ENCODE results near the gene MMEL1. TPM values are rescaled to one million over a fixed set of nuclear protein-coding genes. Genes with fewer than 3 reads are reported as not detected.
A peak's percentile ranks its signal among the peaks of the same experiment; 100 is the strongest.
"Not testable (repeated sequence)": the region's sequence is repeated elsewhere in the genome, so short reads cannot be mapped to it uniquely, and the experiment has no call there.

Gene MMEL1
- polyA plus RNA-seq, 10 donors = 0.13 to 0.81 (median 0.49) TPM

DNA sequence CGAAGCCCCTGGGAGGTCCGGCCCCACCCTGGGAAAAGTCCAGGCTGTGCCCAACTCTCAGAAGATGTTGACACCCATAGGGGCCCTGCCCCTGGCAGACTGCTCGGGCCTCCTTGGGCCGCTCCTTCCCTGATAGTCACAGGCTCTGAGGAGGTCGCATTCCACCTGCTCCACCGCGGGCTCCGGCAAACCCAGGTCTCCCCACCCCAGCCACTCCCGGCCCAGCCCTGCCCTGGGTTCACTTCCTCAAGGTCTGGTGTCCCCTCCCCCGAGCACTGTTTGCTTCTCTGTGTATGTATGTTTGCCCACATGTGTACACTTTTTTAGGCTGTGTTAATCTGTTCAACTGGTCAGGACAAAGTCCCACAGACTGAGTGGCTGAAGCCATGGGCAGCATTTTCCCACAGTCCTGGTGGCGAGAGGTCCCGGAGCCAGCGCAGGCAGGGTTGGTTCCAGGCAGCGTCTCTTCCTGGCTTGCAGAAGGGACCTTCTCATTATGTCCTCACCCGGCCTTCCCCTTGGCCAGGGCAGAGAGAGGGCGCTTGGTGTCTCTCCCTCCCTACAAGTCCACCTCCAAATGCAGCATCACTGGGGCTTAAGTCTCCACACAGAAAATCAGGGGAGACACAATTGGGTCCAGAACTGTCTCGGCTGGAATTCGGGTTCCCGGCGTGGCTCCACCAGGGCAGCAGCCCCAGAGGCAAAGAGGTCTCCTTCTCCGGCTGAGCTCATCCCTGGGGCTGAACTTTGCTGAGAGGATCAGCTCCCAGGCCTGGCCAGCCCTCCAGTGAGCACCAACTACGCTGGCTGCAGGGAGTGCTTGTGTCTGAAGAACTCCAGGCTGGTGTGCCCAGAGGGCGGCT, 56.8 kb downstream of the MMEL1 start:
- DNase-seq = no peak

DNA sequence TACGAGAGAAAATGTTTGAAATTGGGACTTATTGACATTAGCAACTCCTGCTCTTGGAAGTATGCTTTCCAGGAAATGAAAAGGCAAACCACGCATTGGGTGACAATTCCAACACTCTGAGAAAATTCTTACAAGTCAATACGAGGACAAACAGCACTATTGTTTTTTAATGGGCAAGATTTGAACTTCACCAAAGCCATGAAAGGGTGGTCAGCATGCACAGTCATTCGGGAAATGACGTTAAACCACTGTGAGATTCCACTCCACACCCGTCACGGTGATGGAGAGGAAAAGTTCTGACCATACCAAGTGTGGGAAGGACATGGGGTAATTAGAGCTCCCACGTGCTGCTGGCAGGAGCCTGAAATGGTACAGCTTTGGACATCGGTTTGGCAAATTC, 58.5 kb downstream of the MMEL1 start:
- no peak for DNase-seq

DNA sequence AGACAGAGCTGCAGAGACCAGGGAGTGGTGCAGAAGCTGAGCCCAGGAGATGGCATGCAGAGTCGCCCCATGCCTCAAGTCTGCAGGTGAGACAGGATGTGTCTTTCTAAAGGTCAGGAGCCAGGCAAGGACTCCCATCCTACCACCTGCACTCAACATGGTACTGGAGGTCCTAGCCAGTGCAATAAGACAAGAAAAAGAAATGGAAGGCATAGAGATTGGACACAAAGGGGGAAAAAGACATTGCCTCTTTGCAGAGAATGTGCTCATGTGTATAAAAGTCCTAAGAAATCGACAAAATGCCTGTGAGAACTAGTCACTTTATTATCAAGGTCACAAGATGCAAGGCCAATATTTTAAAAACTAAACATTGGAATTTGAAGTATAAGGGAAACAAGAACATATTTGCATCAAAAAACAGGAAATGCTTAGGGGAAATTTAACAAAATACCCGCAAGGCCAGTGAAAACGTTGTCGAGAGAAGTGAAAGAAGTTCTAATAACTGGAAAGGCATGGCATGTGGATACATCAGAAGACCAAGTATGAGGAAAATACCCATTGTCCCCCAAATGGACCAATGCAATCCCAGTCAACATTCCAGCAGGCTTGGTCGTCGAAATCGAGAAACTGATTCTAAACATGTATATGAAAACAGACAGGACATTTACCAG, 59.4 kb downstream of the MMEL1 start:
- no peak for DNase-seq

DNA sequence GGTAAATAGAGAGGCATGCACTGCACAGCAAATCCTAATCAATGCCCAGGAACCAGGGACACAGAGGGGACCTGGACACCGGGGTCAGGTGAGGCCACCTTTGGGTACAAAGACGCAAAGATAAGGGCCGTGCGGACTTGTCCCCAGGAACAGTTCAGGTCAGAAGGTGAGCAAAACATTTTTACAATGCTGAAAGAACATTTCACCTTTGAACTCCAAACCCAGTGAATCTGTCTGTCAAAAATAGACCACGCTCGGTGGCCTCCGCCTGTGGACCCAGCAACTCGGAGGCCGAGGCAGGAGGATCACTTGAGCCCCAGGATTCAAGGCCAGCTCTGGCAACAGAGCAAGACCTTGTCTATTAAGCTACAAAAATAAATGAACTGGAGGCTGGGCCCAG, 61.5 kb downstream of the MMEL1 start:
- no peak for DNase-seq

DNA sequence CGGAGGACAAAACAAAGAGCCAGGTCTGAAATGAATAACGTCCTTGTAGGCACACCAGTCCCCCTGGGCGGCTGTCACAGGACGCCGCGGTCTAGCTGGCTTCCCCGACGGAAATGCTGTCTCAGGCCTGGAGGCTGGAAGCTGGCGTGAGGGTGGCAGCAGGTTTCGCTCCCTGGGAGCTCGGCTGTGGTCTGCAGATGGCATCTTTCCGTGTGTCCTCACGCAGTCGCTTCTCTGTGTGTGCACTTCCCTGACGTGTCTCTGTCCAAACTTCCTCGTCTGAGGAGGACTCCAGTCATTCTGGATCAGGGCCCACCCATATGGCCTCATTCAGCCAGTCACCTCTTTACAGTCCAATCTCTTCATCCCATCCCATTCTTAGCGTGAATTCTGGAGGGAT, 62.5 kb downstream of the MMEL1 start:
- no peak for DNase-seq

DNA sequence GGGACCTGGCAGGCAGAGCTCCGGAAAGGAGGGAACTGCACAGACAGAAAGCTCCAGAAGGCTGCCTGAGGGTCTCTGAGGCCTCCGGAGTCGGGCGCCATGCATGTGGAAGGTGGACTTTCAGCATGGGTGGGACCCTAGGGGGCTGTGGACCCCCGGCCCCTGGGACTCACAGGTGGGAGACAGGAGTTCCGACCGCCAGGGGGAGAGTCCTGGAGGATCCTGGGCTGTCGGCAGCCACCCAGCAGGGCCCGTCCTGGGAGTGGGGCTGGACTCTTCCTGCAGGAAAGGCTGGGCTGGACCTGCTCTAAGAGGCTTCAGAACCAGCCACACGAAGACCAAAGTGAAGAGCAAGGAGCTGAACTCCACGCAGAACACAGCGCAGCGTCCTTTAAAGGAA, 63.1 kb downstream of the MMEL1 start:
- DNase-seq = not testable (repeated sequence)

DNA sequence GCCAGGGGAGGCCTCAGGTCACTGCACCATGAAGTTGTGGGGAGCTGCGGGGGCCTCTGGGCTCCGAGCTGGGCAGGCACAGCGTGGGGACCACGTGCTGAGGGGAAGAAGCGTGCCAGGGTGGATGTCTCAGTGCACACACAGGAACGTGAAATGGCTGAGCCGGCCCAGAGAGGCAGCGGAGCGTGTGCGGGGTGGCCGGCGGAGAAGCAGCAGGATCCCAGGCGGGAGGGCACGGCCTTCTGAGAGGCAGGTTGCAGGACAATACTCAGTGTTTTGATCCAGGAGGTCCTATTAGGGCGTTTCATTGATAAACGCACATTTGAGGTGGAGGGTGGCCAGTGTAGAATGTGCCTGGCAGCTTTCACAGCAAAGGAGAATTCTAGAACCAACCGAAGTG, 63.8 kb downstream of the MMEL1 start:
- no peak for DNase-seq

DNA sequence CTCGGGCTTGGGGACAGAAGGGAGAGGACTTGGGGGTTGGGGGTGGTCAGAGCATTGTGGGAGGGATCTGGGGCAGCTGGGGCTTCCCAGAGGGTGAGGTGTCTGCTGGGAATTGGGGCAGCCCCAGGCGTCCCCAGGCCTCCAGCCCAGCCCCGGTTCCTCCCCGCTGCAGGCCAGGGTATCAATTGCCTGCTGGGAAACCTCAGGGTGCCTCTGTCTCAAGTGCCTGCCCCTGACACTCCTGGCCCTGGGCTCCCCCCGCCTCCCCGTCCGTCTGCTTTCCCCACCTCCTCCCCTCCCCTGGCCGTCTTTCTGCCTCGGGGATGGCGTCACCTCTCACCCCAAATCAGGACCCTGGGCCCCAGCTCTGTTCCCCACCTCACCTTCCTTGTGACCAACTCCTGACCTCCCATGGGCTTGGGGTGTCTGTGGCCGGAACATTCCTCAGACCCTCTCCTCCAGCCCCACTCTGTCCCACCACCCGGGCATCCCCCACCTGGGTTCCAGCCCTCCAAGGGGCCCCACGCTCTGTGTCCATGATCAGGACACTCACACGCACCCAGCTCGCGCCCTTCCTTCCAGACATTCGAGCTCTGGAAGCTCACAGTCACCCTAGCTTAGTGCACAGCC, 64.5 kb downstream of the MMEL1 start:
- DNase-seq = not testable (repeated sequence)

DNA sequence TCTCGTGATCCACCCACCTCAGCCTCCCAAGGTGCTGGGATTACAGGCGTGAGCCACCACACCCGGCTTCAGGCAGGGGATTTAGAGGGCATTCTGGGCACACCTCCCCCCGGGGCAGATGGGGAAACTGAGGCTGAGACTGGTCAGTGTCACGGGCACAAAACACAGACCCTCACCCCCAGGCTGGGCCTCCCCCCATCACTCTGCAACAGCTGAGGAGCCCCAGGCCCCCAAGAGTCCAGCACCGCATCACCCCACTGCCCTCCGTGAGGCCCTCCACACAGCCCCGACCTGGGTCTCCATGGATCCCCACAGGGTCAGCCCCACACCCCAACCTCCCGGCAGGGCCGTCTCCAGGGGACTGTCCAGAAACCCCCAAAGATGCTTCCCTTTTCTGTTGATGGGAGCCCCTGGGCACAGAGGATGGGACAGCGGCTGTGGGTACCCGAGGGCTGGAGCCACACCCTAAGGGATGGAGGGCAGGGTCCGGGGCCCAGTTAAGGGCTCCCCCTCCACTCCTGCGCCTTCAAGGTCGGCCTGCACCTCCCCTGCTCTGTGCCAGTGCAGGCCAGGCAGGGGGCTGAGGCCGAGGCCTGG, 65.6 kb downstream of the MMEL1 start:
- DNase-seq = no peak

DNA sequence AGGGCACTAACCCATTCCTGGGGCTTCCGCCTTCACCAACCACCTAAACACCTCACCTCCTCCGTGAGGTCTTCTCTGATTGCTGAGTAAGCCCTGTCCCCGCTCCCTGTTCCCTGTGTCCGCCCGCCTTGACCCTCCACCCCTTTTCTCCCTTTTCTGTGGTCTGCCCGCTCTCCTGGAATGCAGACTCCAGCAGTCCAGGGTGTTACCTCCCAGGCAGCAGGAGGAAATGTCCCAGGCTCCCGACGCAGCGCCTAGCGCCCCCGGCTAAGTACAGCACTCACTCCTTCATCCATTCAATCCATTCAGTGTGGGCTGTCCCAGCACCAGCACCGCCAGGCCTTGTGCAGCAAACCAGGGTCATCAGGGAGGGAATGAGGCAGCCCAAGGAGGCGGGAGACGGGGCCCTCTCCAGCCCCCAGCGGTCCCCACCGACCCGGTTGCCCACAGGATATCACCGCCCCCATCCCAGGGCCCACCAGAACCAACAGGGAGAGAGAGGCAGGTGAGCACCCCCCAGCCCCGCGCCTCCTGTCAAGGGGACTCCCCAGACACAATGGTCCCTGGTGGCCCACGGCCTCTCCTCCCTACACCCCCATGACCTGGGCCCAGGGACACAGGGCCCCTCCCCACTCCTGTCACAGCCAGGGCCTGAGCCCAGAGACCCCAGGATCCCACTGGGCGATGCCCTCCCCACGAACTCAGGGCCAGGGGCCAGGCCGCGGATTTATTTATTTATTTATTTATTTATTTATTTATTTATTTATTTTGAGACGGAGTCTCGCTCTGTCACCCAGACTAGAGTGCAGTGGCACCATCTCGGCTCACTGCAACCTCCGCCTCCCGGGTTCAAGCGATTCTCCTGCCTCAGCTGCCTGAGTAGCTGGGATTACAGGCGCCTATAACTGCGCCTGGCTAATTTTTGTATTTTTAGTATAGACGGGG, 66.4 kb downstream of the MMEL1 start:
- DNase-seq = no peak

DNA sequence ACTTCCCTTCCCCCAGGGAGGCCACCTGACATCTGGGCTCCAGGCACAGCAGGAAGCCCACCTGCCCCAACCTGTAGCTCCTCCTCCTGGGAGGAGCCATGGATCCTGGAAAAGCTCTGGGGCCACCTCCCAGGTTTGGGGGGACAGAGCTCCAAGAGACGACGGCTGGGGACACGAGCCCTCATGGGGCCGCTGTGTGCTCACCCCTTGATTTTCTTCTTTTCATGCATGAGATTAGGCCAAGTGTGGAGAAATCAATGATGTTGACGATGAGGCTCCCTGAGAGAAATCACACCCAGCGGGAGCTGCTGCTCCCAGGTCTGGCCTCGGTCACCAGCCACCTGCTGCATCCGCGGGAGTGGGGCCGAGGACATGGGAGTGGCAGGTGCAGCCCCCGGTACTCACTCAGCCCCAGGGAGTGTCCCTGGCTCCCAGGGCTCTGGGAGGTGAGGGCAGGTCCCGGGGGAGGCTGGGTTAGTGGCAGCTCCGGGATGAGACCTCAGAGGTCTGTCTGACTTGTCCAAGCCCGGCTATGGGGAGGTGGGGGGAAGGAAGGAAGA, 67.9 kb downstream of the MMEL1 start:
- DNase-seq = no peak

DNA sequence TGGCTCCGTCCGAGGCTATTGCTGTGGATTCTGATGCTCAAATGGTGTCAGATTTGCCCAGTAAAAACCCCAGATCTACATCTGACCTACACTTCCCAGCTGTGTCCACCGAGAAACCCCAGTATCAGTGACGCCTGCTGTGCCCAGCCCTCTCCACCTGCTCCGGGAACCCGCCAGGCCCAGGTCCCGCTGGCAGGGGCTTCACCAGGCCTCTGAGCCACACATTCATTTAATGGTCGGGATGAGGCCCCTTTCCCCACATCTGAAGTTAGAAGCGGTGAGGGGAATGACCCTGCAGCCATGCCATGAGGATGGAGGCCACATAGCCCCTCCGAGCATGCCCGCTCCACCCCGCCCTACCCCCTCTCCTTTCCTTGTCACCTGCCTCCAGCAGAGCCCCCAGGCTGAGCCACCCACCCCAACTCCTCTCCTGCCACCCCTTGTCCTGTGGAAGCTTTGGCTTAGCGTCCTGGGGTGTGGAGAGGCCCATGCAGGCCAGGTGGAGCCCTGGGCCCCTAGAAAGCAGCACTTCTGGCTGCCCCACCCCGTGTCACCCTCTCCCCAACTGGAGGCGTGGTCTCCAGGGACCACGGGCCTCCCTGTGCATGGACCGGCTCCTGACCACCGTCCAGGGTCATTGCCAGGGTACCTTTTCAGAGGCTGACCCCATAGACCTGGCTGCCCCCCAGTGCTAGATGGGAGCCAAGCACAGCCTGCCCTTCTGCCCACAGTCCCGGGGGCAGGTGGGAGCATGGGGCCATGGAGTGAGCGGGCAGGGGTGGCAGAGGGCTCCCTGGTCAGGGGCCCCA, 68.6 kb downstream of the MMEL1 start:
- DNase-seq = peak in 1 of 3 donors; percentile 1

DNA sequence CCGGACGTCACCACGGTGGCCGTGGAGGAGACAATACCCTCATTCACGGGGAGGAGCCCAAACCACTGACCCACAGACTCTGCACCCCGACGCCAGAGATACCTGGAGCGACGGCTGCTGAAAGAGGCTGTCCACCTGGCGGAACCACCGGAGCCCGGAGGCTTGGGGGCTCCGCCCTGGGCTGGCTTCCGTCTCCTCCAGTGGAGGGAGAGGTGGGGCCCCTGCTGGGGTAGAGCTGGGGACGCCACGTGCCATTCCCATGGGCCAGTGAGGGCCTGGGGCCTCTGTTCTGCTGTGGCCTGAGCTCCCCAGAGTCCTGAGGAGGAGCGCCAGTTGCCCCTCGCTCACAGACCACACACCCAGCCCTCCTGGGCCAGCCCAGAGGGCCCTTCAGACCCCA, 69.6 kb downstream of the MMEL1 start:
- DNase-seq = no peak

DNA sequence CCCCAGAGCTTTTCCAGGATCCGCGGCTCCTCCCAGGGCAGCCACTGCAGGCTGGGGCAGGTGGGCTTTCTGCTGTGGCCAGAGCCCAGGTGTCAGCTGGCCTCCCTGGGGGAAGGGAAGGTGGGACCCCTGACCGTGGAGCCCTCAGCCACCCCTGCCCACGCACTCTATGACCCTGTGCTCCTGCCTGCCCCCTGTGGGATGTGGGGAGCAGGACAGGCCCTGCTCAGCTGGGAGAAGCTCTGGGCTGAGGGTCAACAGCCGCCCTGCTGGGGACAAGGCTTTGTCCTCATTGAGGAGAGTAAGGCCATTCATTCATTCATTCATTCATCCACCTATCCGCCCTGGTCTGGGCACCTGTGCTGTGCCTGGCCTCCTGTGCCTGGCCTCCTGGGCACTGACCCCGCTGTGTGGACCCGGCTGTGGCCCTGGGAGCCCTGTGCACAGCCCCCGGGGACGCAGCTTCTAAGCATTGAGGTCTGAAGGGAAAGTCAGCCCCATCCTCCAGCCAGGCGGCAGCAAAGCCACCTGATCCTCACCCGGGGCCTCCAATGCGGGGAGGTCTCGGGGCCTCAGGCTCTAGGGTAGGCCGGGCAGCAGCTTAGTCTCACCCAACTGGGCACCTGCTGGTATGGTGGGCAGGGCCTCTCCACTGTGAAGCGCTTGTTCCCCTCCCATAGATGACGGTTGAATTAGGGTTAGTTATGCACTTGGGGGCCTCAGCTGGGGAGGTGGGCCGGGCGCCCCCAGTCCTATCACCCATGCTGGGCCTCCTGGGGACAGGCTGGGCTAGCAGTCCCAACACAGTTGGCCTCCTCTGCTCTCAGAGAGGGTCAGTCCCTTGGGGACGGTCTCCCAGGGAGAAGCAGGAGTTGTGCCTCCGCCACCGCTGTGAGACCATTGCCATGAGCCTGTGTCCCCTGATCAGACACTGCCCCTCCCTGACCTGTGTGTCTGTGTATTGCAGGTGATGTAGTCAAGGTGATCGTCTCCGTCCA, 70.6 kb downstream of the MMEL1 start:
- no peak for DNase-seq

DNA sequence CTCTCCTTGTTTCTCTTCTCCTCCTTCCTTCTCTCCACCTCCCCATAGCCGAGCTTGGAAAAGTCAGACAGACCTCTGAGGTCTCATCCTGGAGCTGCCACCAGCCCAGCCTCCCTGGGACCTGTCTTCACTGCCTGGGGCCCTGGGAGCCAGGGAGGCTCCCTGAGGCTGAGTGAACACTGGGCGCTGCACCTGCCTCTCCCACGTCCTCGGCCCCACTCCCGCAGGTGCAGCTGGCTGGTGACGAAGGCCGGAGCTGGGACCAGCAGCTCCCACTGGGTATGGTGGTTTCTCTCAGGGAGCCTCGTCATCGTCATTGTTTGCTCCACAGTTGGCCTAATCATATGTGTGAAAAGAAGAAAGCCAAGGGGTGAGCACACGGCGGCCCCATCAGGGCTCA, 71.4 kb downstream of the MMEL1 start:
- DNase-seq = no peak

DNA sequence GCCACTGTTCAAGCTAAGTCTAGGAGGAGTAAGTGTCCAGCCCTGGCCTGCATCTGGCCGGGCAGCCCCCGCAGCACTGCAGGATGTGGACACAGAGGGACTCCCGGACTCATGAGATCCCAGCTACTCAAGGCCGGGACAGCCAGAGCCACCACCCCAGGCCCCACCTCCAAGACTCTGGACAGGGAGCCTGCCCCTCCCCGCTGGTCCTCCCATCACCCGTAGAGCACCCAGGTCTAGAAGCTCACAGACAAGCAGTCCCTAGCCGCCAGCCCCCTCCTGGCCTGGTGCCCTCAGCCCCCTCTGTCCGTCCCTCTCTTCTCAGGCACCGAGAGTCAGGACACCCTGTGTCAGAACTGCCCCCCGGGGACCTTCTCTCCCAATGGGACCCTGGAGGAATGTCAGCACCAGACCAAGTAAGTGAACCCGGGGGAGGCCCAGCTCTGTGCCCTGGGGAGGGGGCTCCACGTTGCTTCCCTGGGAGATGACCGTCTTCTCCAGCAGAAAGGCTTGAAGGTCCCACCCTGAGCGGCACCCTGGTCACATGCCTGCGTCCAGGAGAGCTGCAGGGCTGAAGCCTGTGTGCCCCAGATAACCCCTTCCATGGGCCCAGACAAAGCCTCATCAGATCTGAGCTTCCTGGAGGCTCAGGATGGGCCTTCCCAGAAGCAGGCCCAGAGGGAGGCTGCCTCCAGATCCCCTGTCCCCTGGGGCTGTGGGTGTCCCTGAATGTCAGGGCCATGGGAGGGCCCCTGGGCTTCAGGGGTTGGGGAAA, 72.3 kb downstream of the MMEL1 start:
- DNase-seq = no peak

DNA sequence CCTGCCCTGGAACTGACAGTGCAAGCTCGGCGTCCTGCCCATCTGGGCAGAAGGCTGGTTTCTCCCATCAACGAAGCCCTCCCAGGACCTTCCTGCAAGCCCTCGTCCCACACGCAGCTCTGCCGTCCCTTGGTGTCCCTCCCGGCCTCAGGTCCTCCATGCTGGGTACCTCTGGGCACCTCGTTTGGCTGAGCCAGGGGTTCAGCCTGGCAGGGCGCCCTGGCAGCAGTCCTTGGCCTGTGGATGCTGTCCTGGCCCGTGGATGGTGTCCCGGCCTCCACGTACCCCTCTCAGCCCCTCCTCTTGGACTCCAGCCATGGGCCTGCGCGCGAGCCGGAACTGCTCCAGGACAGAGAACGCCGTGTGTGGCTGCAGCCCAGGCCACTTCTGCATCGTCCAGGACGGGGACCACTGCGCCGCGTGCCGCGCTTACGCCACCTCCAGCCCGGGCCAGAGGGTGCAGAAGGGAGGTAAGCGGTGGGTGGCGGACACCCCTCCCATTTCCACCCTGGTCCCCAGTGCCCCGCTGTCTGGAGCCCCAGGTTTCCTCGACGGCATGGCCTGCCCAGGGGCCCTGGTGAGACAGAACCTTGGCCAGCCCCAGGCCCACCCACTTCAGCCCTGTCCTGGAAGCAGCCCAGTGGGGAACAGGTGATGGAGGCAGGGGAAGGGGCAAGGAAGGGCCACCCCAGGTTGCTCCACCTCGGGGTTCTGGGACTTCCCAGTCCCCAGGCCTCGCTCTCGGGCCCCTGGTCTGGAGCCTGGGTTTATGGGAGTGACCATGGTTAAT, 73.1 kb downstream of the MMEL1 start:
- no peak for DNase-seq

All from muscle of back (tissue), 11 donors.